ENCODE measurements around the gene IL33. TPM values are rescaled to one million over a fixed set of nuclear protein-coding genes. Genes with fewer than 3 reads are reported as not detected.

Gene IL33
- not detected for total RNA-seq (2021; ENCODE audit: unreplicated experiment)
- polyA plus RNA-seq (2012), result not detected in 2 replicates
- not detected for Bru-seq, nascent RNA
- BruChase-seq, experiment 1, labeled RNA remaining after a 6-hour chase, result not detected
- not detected for BruChase-seq, experiment 2, labeled RNA remaining after a 2-hour chase
- long read RNA-seq, result 0 reads

- TF ChIP-seq ZNF274 (IDR thresholded peaks at IDR 0.05; ENCODE audit: low read depth, low read length), result no peak
- TF ChIP-seq SP1 (IDR thresholded peaks at IDR 0.05; ENCODE audit: low read depth), result no peak
- no peak for TF ChIP-seq POLR2A (IDR thresholded peaks at IDR 0.05; ENCODE audit: borderline replicate concordance, extremely low read depth, insufficient read depth, insufficient read length)
- TF ChIP-seq CEBPB (IDR thresholded peaks at IDR 0.05; ENCODE audit: low read depth), result no peak
- no peak for TF ChIP-seq CBX3 (IDR thresholded peaks at IDR 0.05; ENCODE audit: low read depth)
- TF ChIP-seq RAD21 (IDR thresholded peaks at IDR 0.05; ENCODE audit: low read depth), result no peak
- TF ChIP-seq ZFX (IDR thresholded peaks at IDR 0.05), result no peak
- TF ChIP-seq POLR2AphosphoS5 (IDR thresholded peaks at IDR 0.05; ENCODE audit: low read depth, low read length), result no peak
- no peak for TF ChIP-seq JUND (IDR thresholded peaks at IDR 0.05)
- no peak for TF ChIP-seq YY1 (IDR thresholded peaks at IDR 0.05; ENCODE audit: extremely low read depth, insufficient replicate concordance, low read depth, low read length)
- Histone ChIP-seq H2AFZ (ENCODE audit: low read depth, low read length, poor library complexity, severe bottlenecking) (no peak within 1 kb of the TSS), H3K4me3 (replicated peaks in 1 of 2; ENCODE audit: low read depth in 1 of 2, low read length in 2 of 2) (no peak within 1 kb of the TSS), H3K36me3 (ENCODE audit: control insufficient read depth in 1 of 2, insufficient read depth in 2 of 2, low read length in 2 of 2) (no peaks in the 10 kb centered on the region), H4K20me1 (ENCODE audit: insufficient read depth) (no peaks in the 10 kb centered on the region), H3K9ac (ENCODE audit: low read length) (no peak within 1 kb of the TSS), H3K9me3 (ENCODE audit: control insufficient read depth in 1 of 2, insufficient read depth in 1 of 2, low read depth in 1 of 2, low read length in 2 of 2) (peaks cover 0 to 2% of the 10 kb centered on the region in 2 experiments; a peak in 2 of 4 replicates), H3K4me1 (ENCODE audit: control insufficient read depth in 1 of 2, insufficient read depth in 2 of 2, low read length in 2 of 2) (no peaks in the 10 kb centered on the region), H3K4me2 (ENCODE audit: low read length) (no peak within 1 kb of the TSS), H3K27me3 (ENCODE audit: insufficient read depth, low read length) (no peaks in the 10 kb centered on the region), H3K79me2 (ENCODE audit: insufficient read depth, low read length) (no peaks in the 10 kb centered on the region), H3K9me2 (ENCODE audit: insufficient read depth) (no peaks in the 10 kb centered on the region), H3K27ac (ENCODE audit: low read depth, low read length) (no peak within 1 kb of the TSS)
- ATAC-seq (no peak), DNase-seq (ENCODE audit: low read depth, low spot score) (no peak)
- ChIA-PET CTCF (no interaction called here), RAD21 (ENCODE audit: low non-redundant PET in 1 of 2, low total read pairs in 2 of 2, uncharacterized antibody in 2 of 2, unreplicated experiment in 2 of 2) (no interaction called here), POLR2A (no interaction called here)
- intact Hi-C loops (cut with micrococcal nuclease), result no loop called here
- no TSS peak for BruUV-seq (replicated peaks)
Observed at GRCh38 chr9:6215562-6215961, at the start of gene IL33. TSS of gene IL33 (plus strand) at chr9:6215807. CDS start at chr9:6241695, 25,888 bp downstream.

GRCh38 chr9:6171667-6172066, 43.9 kb upstream of the IL33 start:
- no peak overlapping the region for H2AFZ ChIP-seq (ENCODE audit: low read depth, low read length, poor library complexity, severe bottlenecking)
- intact Hi-C loops (cut with micrococcal nuclease), result no loop called here
- H3K36me3 ChIP-seq (ENCODE audit: control insufficient read depth in 1 of 2, insufficient read depth in 2 of 2, low read length in 2 of 2), result no peaks in the 10 kb centered on the region
- CTCF ChIA-PET, result interaction anchor here (1.5 kb wide), 1 partner anchor 23 kb away, joined by 3 read pairs; no protein-coding TSS in a partner anchor
- no peak overlapping the region for H3K9ac ChIP-seq (ENCODE audit: low read length)
- TF ChIP-seq POLR2AphosphoS5 (IDR thresholded peaks at IDR 0.05; ENCODE audit: low read depth, low read length), result no peak
- TF ChIP-seq ATF3 (IDR thresholded peaks at IDR 0.05), result no peak
- TF ChIP-seq SP1 (IDR thresholded peaks at IDR 0.05; ENCODE audit: low read depth), result no peak
- TF ChIP-seq MAX (IDR thresholded peaks at IDR 0.05), result no peak
- no peak for TF ChIP-seq TCF7L2 (IDR thresholded peaks at IDR 0.05; ENCODE audit: borderline replicate concordance, extremely low read depth, insufficient read depth, insufficient read length)
- no peak for TF ChIP-seq SIN3A (IDR thresholded peaks at IDR 0.05; ENCODE audit: low read depth)
- no TSS peak for BruUV-seq (replicated peaks)
- no peak overlapping the region for H3K27ac ChIP-seq (ENCODE audit: low read depth, low read length)
- H3K4me3 ChIP-seq (replicated peaks in 1 of 2; ENCODE audit: low read depth in 1 of 2, low read length in 2 of 2), result no peak overlapping the region
- POLR2A ChIA-PET, result no interaction called here
- H3K27me3 ChIP-seq (ENCODE audit: insufficient read depth, low read length), result no peaks in the 10 kb centered on the region
- DNase-seq (ENCODE audit: low read depth, low spot score) (no peak), ATAC-seq (no peak)
- no peaks in the 10 kb centered on the region for H3K4me1 ChIP-seq (ENCODE audit: control insufficient read depth in 1 of 2, insufficient read depth in 2 of 2, low read length in 2 of 2)
- no peaks in the 10 kb centered on the region for H3K9me2 ChIP-seq (ENCODE audit: insufficient read depth)
- RAD21 ChIA-PET (ENCODE audit: low non-redundant PET in 1 of 2, low total read pairs in 2 of 2, uncharacterized antibody in 2 of 2, unreplicated experiment in 2 of 2), result no interaction called here
- no peaks in the 10 kb centered on the region for H3K79me2 ChIP-seq (ENCODE audit: insufficient read depth, low read length)
- peaks cover 0 to 10% of the 10 kb centered on the region in 2 experiments; a peak in 1 of 4 replicates for H3K9me3 ChIP-seq (ENCODE audit: control insufficient read depth in 1 of 2, insufficient read depth in 1 of 2, low read depth in 1 of 2, low read length in 2 of 2)
- no peak overlapping the region for H3K4me2 ChIP-seq (ENCODE audit: low read length)
- H4K20me1 ChIP-seq (ENCODE audit: insufficient read depth), result no peaks in the 10 kb centered on the region

Measured in HCT116 (cell line).